ENCODE measurements around the gene CDK18.

DNA sequence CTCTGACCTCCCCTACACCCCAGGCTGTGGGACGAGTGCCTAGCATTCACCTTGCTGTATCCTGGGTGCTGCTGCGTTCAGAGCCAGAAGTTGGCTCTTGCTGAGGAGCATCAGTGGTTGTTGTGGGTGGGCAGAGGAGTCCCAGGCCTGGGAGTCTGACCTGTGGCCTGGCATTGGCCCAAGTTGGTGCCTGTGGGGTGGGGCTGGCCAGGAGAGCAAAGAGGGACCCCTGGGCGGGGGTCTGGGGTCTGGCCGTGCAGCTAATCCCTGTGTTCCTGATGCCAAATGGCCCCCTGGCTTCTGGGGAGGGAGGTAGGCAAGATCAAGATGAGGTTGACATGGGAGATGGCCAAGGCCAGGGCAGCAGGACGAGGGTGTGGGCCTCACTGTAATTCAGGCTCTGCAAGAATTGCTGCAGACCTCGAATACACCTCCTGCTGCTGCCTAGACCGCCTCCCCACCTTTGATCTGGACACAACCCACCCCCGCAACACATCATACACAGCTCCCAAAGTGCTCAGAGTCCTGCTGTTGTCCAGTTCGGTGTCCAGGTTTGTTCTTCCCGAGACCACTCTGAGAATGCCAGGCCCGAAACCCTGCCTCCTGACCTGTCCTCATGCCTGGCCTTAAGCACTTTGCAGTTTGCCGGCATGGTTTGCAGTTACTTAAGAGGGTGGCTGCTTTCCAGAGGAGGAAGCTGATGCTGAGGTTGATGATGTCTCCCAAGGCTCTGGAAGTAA, 28.7 kb downstream of the CDK18 start:
- TF ChIP-seq RFX5 (IDR thresholded peaks at IDR 0.05; ENCODE audit: low read depth, low read length), result no peak
- TF ChIP-seq SP1 (IDR thresholded peaks at IDR 0.05; ENCODE audit: low read depth, low read length), result no peak
- TF ChIP-seq USF2 (IDR thresholded peaks at IDR 0.05; ENCODE audit: borderline replicate concordance, low read depth, low read length), result no peak
- TF ChIP-seq RAD51 (IDR thresholded peaks at IDR 0.05), result no peak
- no peak for TF ChIP-seq CHD2 (IDR thresholded peaks at IDR 0.05; ENCODE audit: borderline replicate concordance, low read depth, low read length)
- TF ChIP-seq RBBP5 (conservative IDR thresholded peaks at IDR 0.05), result no peak
- no peak for TF ChIP-seq ESRRA (IDR thresholded peaks at IDR 0.05; ENCODE audit: low read length)
- TF ChIP-seq POLR2A (IDR thresholded peaks at IDR 0.05; ENCODE audit: low read depth, low read length), result no peak
- no peak for TF ChIP-seq JUND (IDR thresholded peaks at IDR 0.05; ENCODE audit: low read depth, low read length)
- no peak for TF ChIP-seq SIN3A (IDR thresholded peaks at IDR 0.05; ENCODE audit: low read depth, low read length)
- no peak for TF ChIP-seq POLR2AphosphoS5 (IDR thresholded peaks at IDR 0.05; ENCODE audit: low read length)
- no peak for TF ChIP-seq MAX (IDR thresholded peaks at IDR 0.05; ENCODE audit: low read depth, low read length)
- no peak for TF ChIP-seq CBFB (IDR thresholded peaks at IDR 0.05; ENCODE audit: low read depth)

Data from GM12878 (cell line).